Stimulated activated CD8-positive, alpha-beta memory T cell treated with anti-CD3 and anti-CD28 coated beads, Interleukin-12 subunit alpha, Interleukin-12 subunit beta, amount 100 ng/mL, for 24 hours (primary cell): ENCODE results near the gene CRYBB3.
"Not testable (repeated sequence)": the region's sequence is repeated elsewhere in the genome, so short reads cannot be mapped to it uniquely, and the experiment has no call there.

Experiments used
- DNase-seq: peaks from one replicate; pipeline ENCODE4 v3.0.0-alpha.2; 2020; ENCODE audit errors: extremely low read depth

Gene CRYBB3

GRCh38 chr22:25174888-25175411 lies 24.7 kb upstream of the CRYBB3 start:
- no peak for DNase-seq

- no peak for DNase-seq
Observed at GRCh38 chr22:25176175-25176574, 23.5 kb upstream of the CRYBB3 start.

GRCh38 chr22:25176799-25177198 lies 22.9 kb upstream of the CRYBB3 start:
- no peak for DNase-seq

GRCh38 chr22:25177226-25177625 lies 22.4 kb upstream of the CRYBB3 start:
- no peak for DNase-seq

GRCh38 chr22:25177895-25178294 lies 21.8 kb upstream of the CRYBB3 start:
- DNase-seq = no peak

DNA sequence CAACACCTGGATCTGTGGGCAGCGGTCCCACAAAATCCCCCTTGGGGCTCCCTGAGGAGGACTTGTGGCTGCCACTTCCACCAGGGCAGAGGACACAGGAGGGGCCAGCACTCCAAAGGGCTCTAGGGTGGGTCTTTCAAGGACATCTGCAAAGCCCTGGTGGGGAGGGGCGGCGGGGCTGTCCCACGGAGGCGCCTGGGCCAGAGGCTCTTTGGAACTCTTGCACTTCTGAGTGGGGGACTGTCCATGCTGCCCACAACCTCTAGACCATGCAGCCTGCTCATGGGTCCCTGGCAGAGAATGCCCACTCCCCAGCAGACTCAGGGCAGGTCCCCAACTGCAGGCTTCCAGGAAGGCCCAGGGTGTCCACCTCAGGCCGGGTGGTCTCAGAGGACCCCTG lies 21.3 kb upstream of the CRYBB3 start:
- not testable (repeated sequence) for DNase-seq

DNA sequence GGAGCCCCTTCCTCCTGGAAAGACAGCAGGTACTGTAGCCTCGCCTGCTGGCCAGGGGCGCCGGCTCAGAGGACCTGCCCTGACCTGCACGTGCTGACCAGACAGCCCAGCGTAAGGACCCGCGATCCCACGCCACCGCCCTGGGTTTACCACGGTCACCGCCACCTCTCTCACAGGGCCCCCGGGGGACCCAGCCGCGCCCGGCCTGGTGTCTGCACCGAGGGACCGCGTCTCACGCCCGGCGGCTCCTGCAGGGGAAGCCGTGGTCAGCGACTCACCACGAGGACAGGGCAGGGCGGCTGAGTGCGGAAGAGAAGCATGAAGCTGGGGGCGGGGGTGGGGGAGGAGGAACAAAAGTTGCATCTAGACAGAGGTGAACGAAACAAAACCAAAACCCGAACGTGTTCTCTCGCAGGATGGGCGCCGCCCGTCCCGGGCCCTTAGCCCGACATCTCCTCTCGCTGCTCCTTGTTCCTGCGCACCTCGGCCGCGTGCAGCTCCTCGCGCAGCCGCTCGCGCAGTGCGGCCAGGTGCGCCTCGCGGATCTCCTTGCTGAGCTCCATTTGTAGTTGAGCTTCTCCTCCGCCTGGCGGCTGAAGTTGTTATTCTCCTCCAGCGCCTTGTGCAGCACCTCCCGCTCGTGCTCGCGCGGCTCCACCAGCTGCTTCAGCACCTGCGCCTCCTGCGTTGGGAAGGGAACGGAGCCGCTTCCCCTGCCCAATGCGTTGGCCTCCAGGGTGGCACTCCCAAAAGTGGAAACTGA lies 20.6 kb upstream of the CRYBB3 start:
- DNase-seq = not testable (repeated sequence)

DNA sequence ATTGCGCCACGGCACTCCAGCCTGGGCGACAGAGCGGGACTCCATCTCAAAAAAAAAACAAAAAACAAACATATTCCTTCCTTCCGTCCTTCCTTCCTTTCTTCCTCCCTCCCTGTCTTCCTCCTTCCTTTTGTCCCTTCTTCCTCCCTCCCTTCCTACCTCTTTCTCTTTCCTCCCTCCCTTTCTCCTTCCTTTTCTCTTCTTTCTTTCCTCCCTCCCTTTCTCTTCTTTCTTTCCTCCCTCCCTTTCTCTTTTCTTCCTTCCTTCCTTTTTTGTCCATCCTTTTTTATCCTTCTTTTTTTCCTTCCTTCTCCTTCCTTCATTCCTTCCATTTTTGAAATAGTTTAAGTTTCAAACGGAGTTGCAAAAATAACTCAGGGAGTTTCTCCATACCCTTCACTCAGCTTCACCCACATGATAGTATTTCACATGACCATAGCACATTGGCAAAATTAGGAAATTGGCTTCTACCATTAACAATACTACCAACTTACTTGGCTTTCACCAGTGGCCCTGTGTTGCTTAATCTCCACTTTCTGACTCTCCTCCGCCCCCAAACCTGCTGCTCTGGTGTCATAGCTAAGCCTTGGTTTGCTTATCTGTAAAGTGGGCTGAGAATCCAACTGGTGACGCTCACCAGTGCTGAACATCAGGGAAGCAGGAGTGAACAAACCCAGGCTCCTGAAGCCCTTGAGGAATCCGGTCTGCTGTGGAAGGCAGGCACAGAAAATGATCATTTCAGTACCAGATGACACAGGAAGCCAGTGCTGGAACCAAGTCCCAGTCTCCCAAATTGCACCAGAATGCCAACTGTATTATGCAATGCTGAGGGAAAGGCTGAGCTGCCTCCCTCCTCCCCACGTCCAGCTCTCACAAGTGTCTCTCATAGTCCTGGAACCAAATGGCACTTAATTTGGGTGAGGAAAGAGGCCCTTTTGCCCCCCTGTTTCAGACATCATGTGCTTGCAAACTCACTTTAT lies 17.2 kb upstream of the CRYBB3 start:
- DNase-seq = no peak

DNA sequence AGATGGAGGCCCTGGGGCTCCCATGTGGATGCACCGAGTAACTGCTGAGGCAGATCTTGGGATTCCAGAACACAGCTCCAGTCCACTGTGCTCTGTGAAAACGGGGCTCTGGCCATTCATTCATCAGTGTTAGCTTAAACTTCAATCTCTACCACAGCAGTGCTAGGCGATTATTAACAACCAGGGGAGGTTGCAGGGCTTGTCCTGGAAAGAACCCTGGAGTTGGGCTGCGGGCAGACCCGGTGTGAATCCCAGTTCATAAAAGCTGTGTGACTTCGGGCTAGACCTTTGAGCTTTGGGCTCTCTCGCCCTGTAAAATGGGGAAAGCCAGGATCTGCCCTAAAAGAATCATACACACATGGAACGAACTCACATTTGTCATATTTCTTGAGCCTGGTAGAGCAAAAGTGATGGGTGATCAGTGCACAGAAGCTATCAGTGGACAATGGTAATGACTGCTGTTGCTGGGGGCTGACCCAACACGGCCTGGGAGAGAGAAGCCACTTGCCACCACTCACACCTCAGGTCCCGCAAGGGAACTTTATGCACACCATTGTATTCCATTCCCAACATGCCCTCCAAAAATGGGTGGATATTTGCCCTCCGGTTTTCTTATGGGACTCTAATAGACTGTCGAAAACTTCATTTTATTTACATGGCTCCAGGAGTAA lies 15.6 kb upstream of the CRYBB3 start:
- DNase-seq = no peak

DNA sequence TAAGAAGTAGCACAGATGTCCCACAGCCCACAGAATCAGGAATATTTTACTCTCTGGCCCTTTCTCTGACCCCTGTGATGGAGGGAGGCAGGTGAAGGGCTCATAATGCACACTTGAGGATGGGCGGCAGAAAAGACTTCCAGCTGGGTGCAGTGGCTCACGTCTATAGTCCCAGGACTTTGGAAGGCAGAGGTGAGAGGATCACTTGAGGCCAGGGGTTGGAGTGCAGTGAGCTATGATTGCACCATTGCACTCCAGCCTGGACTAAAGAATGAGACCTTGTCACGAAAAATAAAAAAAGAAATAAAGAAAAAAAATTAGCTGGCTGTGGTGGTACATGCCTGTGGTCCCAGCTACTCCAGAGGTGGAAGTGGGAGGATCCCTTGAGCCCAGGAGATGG lies 13.5 kb upstream of the CRYBB3 start:
- no peak for DNase-seq

DNA sequence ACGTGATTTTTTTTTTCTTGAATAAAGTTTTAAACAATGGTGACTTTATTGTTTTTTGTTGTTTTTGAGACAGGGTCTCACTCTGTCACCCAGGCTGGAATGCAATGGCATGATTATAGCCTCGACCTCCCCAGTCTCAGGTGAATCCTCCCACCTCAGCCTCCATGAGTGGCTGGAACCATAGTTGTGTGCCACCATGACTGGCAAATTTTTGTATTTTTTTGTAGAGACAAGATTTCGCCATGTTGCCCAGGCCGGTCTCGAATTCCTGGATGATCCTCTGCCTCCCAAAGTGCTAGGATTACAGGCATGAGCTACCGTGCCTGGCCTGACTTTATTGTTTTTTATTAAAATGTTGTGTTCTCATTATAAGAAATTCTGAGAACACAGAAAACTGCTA lies 12.2 kb upstream of the CRYBB3 start:
- no peak for DNase-seq

DNA sequence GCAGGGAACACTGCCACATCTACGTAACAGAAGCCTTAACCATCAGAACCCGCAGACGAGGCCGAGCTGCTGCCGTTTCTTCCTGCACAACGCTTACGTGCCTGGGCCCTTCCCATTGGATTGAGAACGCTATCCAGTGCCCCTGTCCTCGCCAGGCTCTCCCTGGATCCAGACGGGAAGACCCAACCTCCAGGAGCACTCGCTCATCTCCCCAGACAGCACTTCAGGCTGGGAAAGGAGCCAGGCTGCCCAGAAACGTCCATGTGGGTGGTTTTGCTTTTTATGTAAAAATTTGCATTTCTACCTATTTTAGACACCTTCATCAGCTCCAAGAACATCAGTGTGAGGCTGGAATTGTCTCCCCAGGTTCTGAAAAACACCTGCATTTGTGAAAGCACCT lies 7.3 kb upstream of the CRYBB3 start:
- DNase-seq = no peak

GRCh38 chr22:25193130-25193529 lies 6.5 kb upstream of the CRYBB3 start:
- no peak for DNase-seq

DNA sequence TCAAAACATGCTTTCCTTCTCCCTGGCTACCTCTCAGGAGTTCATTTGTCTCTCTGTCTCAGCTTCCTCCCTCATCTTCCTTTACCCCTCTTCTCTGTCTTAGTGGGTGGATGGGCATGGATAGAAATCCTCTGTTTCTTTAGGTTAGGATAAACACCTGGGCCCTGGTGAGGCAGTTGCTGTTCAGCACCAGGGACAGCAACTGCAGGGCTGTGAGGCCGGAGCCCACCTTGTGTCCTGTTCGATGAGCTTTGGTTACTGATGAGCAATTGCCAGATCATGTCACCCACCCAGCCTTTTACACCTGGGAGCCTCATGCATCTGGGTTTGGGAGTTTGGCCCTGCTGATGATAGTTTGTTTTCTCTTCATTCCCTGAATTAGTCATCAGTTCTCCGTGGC lies 6.1 kb upstream of the CRYBB3 start:
- DNase-seq = no peak

DNA sequence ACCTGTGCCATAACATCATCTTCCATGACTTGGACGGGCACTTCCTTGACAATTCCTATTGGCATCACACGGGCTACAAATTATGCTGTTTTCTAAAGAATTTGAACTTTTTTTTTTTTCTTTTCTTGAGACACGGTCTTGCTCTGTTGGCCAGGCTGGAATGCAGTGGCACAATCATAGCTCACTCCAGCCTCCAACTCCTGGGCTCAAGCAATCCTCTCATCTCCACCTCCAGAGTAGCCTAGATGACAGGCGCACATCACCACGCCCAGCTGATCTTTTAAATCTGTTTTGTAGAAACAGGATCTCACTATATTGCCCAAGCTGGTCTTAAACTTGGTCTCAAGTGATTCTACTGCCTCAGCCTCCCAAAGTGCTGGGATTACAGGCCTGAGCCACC lies 3.3 kb upstream of the CRYBB3 start:
- DNase-seq = no peak

DNA sequence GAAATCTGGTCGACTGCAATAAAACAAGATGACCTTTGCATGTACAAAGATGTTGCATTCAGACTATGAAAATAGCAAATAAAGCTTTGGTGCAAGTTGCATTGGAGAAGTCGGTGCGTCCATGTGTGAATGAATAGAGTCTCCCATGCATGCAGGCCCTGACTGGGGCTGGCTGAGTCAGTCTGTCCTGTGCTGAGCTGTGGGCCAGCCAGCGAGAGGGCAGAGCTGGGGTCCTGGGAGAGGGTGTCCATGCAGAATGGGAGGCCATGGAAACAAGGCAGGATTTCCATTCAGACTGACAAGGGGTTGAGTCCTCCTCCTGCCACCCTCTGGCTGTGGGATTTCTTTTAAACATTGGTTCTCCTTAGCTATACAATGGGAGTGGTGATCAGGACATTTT lies 2.3 kb upstream of the CRYBB3 start:
- no peak for DNase-seq

- DNase-seq = no peak
Observed at GRCh38 chr22:25200967-25201366, 1.3 kb downstream of the CRYBB3 start.

- no peak for DNase-seq
Observed at GRCh38 chr22:25201557-25202273, 2.1 kb downstream of the CRYBB3 start.

- no peak for DNase-seq
Observed at GRCh38 chr22:25202290-25202921, 2.7 kb downstream of the CRYBB3 start.

DNA sequence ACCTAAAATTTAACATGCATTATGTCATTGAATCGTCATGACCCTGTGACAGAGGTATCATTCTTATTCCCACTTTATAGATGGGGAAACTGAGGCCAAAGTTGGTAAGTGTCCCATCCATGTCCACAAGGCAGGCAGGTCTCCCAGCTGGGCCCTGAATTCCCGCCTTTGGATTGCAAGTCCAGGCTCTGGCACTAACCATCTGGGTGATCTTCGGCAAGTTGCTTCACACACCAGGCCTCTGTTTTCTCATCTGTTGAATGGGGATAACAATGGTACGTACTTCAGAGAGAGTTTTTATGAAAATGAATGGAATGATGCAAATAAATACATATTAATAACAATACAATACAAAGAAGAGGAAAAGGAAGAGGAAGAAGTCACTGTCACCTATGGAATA lies 3.4 kb downstream of the CRYBB3 start:
- DNase-seq = no peak

- not testable (repeated sequence) for DNase-seq
Observed at GRCh38 chr22:25204547-25204946, 4.9 kb downstream of the CRYBB3 start.
